ENCODE measurements around the gene RXRG. TPM values are rescaled to one million over a fixed set of nuclear protein-coding genes. Genes with fewer than 3 reads are reported as not detected.

RXRG gene
- total RNA-seq, 1 donor = not detected

GRCh38 chr1:165376811-165377311 lies 68.1 kb downstream of the RXRG start:
- no peak for TF ChIP-seq CTCF (IDR thresholded peaks at IDR 0.05; ENCODE audit: insufficient read depth, low read depth, low read length)
- no peak for DNase-seq (ENCODE audit: low read depth)
- peak overlapping the region; percentile 14 for H3K4me3 ChIP-seq (ENCODE audit: low read depth, low read length)

- DNase-seq (ENCODE audit: low read depth) = peak; percentile 30
- no peak for TF ChIP-seq CTCF (IDR thresholded peaks at IDR 0.05; ENCODE audit: insufficient read depth, low read depth, low read length)
- peak overlapping the region; percentile 14 for H3K4me3 ChIP-seq (ENCODE audit: low read depth, low read length)
Measured at GRCh38 chr1:165376041-165376810, 68.7 kb downstream of the RXRG start.

GRCh38 chr1:165375623-165376022 lies 69.3 kb downstream of the RXRG start:
- H3K4me3 ChIP-seq (ENCODE audit: low read depth, low read length) = no peak overlapping the region
- no peak for TF ChIP-seq CTCF (IDR thresholded peaks at IDR 0.05; ENCODE audit: insufficient read depth, low read depth, low read length)
- DNase-seq (ENCODE audit: low read depth) = no peak

DNA sequence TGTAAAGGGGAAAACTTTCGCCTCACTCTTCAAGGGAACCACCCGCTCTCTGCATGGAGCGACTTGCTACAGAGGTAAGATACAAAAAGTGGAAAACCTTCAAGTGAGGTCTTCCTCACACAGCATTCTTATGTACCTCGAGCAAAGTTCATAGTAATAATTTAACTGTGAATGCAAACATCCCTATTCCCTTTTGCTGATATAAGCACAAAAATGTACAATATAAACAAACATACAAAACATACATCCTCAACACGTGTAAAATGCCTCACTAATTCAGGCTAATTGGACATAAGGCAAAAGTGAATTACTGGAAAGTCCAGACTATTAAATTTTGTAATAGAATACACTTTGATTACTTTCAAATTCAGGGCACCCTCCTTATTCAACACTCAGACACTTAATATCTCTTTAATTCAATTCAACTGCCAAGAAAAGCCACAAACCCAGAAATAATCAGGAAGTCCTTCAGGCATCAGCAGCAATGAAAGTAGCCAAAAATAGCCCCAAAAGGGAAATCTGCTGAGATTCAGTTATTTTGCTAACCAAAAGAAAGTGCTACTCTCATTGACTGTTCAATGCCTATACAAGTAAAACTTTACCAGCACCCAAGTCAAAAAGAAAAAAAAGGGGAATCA lies 73.2 kb downstream of the RXRG start:
- H3K4me3 ChIP-seq (ENCODE audit: low read depth, low read length) = no peak overlapping the region
- TF ChIP-seq CTCF (IDR thresholded peaks at IDR 0.05; ENCODE audit: insufficient read depth, low read depth, low read length) = no peak
- DNase-seq (ENCODE audit: low read depth) = no peak

- H3K4me3 ChIP-seq (ENCODE audit: low read depth, low read length) = no peak overlapping the region
- TF ChIP-seq CTCF (IDR thresholded peaks at IDR 0.05; ENCODE audit: insufficient read depth, low read depth, low read length) = peak; percentile 82
- peak; percentile 34 for DNase-seq (ENCODE audit: low read depth)
Measured at GRCh38 chr1:165369255-165369848, 75.6 kb downstream of the RXRG start.

- H3K4me3 ChIP-seq (ENCODE audit: low read depth, low read length) = no peak overlapping the region
- peak; percentile 66 for DNase-seq (ENCODE audit: low read depth)
- peak; percentile 95 for TF ChIP-seq CTCF (IDR thresholded peaks at IDR 0.05; ENCODE audit: insufficient read depth, low read depth, low read length)
Measured at GRCh38 chr1:165367375-165367993, 77.4 kb downstream of the RXRG start.
